CD14-positive monocyte (primary cell): Measurements from ENCODE around the gene ATP4A. TPM values are rescaled to one million over a fixed set of nuclear protein-coding genes. Genes with fewer than 3 reads are reported as not detected.
A peak's percentile ranks its signal among the peaks of the same experiment; 100 is the strongest.

Experiments
- DNase-seq, 3 donors: peaks; one replicate each; pipeline ENCODE4 v3.0.0-alpha.2; 2011 to 2022
- H2AFZ ChIP-seq: 2 replicates; pipeline ENCODE4 v1.6.0; 2012; ENCODE audit warnings: mild to moderate bottlenecking, low read depth, low read length, inconsistent platforms; ENCODE audit not compliant: insufficient read depth, poor library complexity, severe bottlenecking
- H3K27ac ChIP-seq, 2 donors: 1 replicate in 1 of 2; 2 replicates in 1 of 2; pipeline ENCODE4 v1.5.1; 2012 to 2013; ENCODE audit warnings: low read length in 2 of 2, control low read depth in 1 of 2, inconsistent platforms in 1 of 2, low read depth in 1 of 2, mild to moderate bottlenecking in 1 of 2
- H3K27me3 ChIP-seq, 2 donors: one replicate each; pipeline versions ENCODE4 v1.6.0 to v1.6.1; 2011 to 2013; ENCODE audit warnings: low read length in 2 of 2; ENCODE audit not compliant: control insufficient read depth in 2 of 2, insufficient read depth in 2 of 2
- H3K36me3 ChIP-seq, 2 donors: replicated peaks in 1 of 2; 1 replicate in 1 of 2; 2 replicates in 1 of 2; pipeline versions ENCODE4 v1.5.1 to v1.6.1; 2012 to 2013; ENCODE audit warnings: low read length in 2 of 2, control low read depth in 1 of 2, inconsistent platforms in 1 of 2, mild to moderate bottlenecking in 1 of 2; ENCODE audit not compliant: insufficient read depth in 2 of 2, control insufficient read depth in 1 of 2
- H3K4me1 ChIP-seq, 2 donors: 1 replicate in 1 of 2; 2 replicates in 1 of 2; pipeline versions ENCODE4 v1.5.1 to v1.6.1; 2012 to 2013; ENCODE audit warnings: low read length in 2 of 2, control low read depth in 1 of 2, inconsistent platforms in 1 of 2, mild to moderate bottlenecking in 1 of 2, moderate library complexity in 1 of 2; ENCODE audit not compliant: insufficient read depth in 2 of 2, control insufficient read depth in 1 of 2
- H3K4me2 ChIP-seq: replicated peaks from 2 replicates; pipeline ENCODE3; 2012; ENCODE audit warnings: low read length, moderate library complexity, mild to moderate bottlenecking; ENCODE audit not compliant: poor library complexity, severe bottlenecking; ENCODE audit errors: extremely low read depth
- H3K4me3 ChIP-seq, 3 experiments: fragments of 200-600 bp in 1 of 3; sonication (generic) in 1 of 3; replicated peaks in 1 of 3; 1 replicate in 2 of 3; 2 replicates in 1 of 3; pipeline ENCODE4 v1.5.1; 2011 to 2013; ENCODE audit warnings: low read length in 3 of 3, mild to moderate bottlenecking in 3 of 3, control low read depth in 2 of 3, low read depth in 2 of 3, inconsistent platforms in 1 of 3, moderate library complexity in 1 of 3
- H3K79me2 ChIP-seq: 2 replicates; pipeline ENCODE4 v1.6.0; 2012; ENCODE audit warnings: mild to moderate bottlenecking, control low read depth, inconsistent platforms, low read length, moderate library complexity; ENCODE audit not compliant: insufficient read depth
- H3K9ac ChIP-seq: 2 replicates; pipeline ENCODE4 v1.6.0; 2017; ENCODE audit warnings: low read length, mild to moderate bottlenecking; ENCODE audit not compliant: insufficient read depth, poor library complexity, severe bottlenecking
- H3K9me3 ChIP-seq, 2 donors: replicated peaks in 1 of 2; 1 replicate in 1 of 2; 2 replicates in 1 of 2; pipeline versions ENCODE4 v1.5.1 to v1.6.1; 2012 to 2013; ENCODE audit warnings: low read length in 2 of 2, control low read depth in 1 of 2; ENCODE audit not compliant: control insufficient read depth in 1 of 2, insufficient read depth in 1 of 2
- H4K20me1 ChIP-seq: 2 replicates; pipeline ENCODE4 v1.6.0; 2012; ENCODE audit warnings: mild to moderate bottlenecking, low read length, control low read depth, moderate library complexity; ENCODE audit not compliant: insufficient read depth
- H3K27ac Mint-ChIP-seq, 7 donors: one replicate each; pipeline ENCODE4 v1.8.0; 2020; ENCODE audit warnings: mild to moderate bottlenecking in 7 of 7, mixed read lengths in 7 of 7, moderate library complexity in 6 of 7, inconsistent platforms in 2 of 7
- H3K27me3 Mint-ChIP-seq, 3 donors: one replicate each; pipeline ENCODE4 v1.8.0; 2021 to 2022; ENCODE audit warnings: low read depth in 3 of 3, mild to moderate bottlenecking in 3 of 3, mixed read lengths in 3 of 3, moderate library complexity in 3 of 3, inconsistent platforms in 1 of 3
- H3K36me3 Mint-ChIP-seq, 2 donors: one replicate each; pipeline ENCODE4 v1.8.0; 2020; ENCODE audit warnings: mixed read lengths in 2 of 2, inconsistent platforms in 1 of 2, mild to moderate bottlenecking in 1 of 2
- H3K4me1 Mint-ChIP-seq: one replicate; pipeline ENCODE4 v1.8.0; 2020; ENCODE audit warnings: mild to moderate bottlenecking, mixed read lengths
- H3K4me3 Mint-ChIP-seq, 2 donors: one replicate each; pipeline ENCODE4 v1.8.0; 2020; ENCODE audit warnings: mild to moderate bottlenecking in 2 of 2, mixed read lengths in 2 of 2, moderate library complexity in 1 of 2
- H3K9me3 Mint-ChIP-seq, 7 donors: one replicate each; pipeline ENCODE4 v1.8.0; 2020 to 2022; ENCODE audit warnings: mixed read lengths in 7 of 7, mild to moderate bottlenecking in 6 of 7, moderate library complexity in 6 of 7, inconsistent platforms in 2 of 7
- WGBS: methylation state at CpG from one replicate; pipeline ENCODE4 v1.1.5; 2013; ENCODE audit warnings: missing lambda C conversion rate; ENCODE audit not compliant: insufficient coverage; 5-methylcytosine and 5-hydroxymethylcytosine counted together
- intact Hi-C, 2 donors: fragments of 100-400 bp; cut with micrococcal nuclease; formaldehyde crosslinking; loops; one replicate each; pipeline versions ENCODE4 v1.15.0 to v1.15.1; 2023
- polyA plus RNA-seq, 3 donors: library from polyadenylated mRNA; depleted of rRNA in 1 of 3; unstranded in 2 of 3; stranded (reverse) in 1 of 3; fragments of 300-500 nt in 2 of 3; fragments of >200 nt in 1 of 3; fragmentation: Illumina TruSeq in 2 of 3; gene quantifications; 1 replicate in 2 of 3; 2 replicates in 1 of 3; pipeline ENCODE4 v1.2.3, GENCODE V29; 2012 to 2021
- TF ChIP-seq, protein P1 (sequence below): fragments of 200-600 bp; IDR thresholded peaks from one replicate; pipeline ENCODE4 v1.8.0; 2022; ENCODE audit warnings: antibody characterized with exemption, mild to moderate bottlenecking

Gene ATP4A
- polyA plus RNA-seq, 3 donors, result not detected

DNA sequence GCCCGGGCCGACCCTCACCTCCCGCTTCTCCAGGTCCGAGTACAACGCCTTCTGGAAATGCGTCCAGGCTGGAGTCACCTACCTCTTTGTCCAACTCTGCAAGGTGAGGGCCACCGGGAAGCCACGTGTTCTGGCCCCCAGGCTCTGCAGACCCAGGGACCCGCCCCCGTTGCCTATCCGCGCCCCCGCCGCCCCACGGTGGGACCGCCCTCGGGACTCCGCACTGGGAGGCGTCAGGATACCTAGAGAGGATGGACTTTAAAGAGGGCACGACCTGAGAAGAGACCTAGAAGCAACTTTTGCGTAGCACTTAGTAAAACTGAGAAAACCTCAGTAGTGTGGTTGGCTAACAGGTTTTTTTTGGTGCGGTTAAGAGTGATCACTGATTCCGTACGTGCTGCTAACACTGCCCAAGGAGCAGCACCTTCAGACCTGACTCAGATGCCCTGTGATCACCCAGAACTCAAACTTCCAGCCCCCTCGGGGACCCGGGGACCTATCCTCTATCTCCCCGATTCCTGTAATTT, 17.5 kb downstream of the ATP4A start:
- H3K9ac ChIP-seq, result peak overlapping the region; percentile 90
- H3K36me3 ChIP-seq, result peaks cover 4 to 9% of the 10 kb centered on the region in 2 donors
- Mint-ChIP-seq H3K27ac (peak overlapping the region in 6 of 7 donors; percentile 12 to 86 (median 65)), H3K36me3 (peaks cover 25 to 26% of the 10 kb centered on the region in 2 donors), H3K4me3 (peak overlapping the region; percentile 87 to 90), H3K4me1 (peaks cover 30% of the 10 kb centered on the region), H3K9me3 (no peaks in the 10 kb centered on the region), H3K27me3 (peaks cover 0 to 1% (median 0%) of the 10 kb centered on the region in 3 donors)
- DNase-seq, result no peak
- peaks cover 8% of the 10 kb centered on the region for H3K79me2 ChIP-seq
- no peaks in the 10 kb centered on the region for H3K27me3 ChIP-seq
- peak overlapping the region; percentile 81 to 90 (median 83) for H3K4me3 ChIP-seq
- no peaks in the 10 kb centered on the region for H3K9me3 ChIP-seq
- peaks cover 4% of the 10 kb centered on the region for H4K20me1 ChIP-seq
- intact Hi-C loops, result loop anchor here in 1 of 2 donors (5.0 kb wide), 1 partner anchor 171 kb away; the partner anchor contains the start of gene KMT2B
- H3K4me2 ChIP-seq, result peak overlapping the region; percentile 96
- under 1% methylated on average over 23 of the region's 27 CpGs for WGBS
- H2AFZ ChIP-seq, result peak overlapping the region; percentile 94
- peak overlapping the region; percentile 4 to 88 for H3K27ac ChIP-seq
- TF ChIP-seq, protein P1, sequence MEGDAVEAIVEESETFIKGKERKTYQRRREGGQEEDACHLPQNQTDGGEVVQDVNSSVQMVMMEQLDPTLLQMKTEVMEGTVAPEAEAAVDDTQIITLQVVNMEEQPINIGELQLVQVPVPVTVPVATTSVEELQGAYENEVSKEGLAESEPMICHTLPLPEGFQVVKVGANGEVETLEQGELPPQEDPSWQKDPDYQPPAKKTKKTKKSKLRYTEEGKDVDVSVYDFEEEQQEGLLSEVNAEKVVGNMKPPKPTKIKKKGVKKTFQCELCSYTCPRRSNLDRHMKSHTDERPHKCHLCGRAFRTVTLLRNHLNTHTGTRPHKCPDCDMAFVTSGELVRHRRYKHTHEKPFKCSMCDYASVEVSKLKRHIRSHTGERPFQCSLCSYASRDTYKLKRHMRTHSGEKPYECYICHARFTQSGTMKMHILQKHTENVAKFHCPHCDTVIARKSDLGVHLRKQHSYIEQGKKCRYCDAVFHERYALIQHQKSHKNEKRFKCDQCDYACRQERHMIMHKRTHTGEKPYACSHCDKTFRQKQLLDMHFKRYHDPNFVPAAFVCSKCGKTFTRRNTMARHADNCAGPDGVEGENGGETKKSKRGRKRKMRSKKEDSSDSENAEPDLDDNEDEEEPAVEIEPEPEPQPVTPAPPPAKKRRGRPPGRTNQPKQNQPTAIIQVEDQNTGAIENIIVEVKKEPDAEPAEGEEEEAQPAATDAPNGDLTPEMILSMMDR, result no peak
- peaks cover 21 to 28% of the 10 kb centered on the region in 2 donors for H3K4me1 ChIP-seq

DNA sequence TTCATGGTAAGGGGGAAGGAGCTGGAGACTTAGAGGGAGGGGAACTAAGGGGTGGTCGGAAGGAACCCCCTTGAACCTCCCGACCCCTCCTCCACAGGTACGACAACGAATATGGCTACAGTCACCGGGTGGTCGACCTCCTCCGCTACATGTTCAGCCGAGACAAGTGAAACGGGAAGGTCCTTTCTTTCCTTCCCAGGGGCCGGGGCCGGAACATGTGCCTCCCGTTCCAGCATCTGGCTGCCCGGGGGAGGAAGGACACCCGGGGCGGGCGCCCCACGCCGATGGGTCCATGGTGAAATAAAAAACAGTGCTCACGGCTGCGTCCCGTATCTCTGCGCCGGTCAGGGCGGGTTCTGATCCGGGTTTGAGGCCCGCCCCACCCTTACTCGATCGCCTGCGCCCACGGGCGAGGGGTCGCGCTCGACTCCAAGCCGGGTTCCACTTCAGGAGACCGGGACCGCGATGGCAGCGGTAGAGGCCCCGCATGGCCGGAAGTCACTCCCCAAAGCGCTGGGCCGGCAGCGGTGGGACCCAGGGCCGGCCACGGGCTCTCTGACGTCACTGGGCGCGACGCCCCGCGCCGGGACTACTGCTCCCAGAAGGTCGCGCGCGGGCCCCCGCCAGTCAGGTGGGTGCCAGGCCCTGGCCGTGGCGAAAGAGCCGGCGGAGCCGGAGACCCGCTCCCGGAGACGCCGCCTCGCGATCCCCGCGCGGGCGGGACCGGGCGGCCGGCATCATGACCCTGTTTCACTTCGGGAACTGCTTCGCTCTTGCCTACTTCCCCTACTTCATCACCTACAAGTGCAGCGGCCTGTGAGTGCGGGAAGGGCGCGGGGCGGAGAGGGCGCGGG, 18.2 kb downstream of the ATP4A start, which contains the start of gene TMEM147:
TSS of gene TMEM147 (plus strand) at position 626 of the 854 bp plus-strand sequence. CDS start at position 740, 114 bp downstream.
- TF ChIP-seq, protein P1, result no peak
- H2AFZ ChIP-seq, result peak within 1 kb of the TSS; percentile 94
- peak within 1 kb of the TSS; percentile 90 for H3K9ac ChIP-seq
- no peaks in the 10 kb centered on the region for H3K27me3 ChIP-seq
- H3K4me3 Mint-ChIP-seq, result peak within 1 kb of the TSS; percentile 87 to 93
- peaks cover 4 to 9% of the 10 kb centered on the region in 2 donors for H3K36me3 ChIP-seq
- intact Hi-C loops, result loop anchor here in 1 of 2 donors (5.0 kb wide), 1 partner anchor 172 kb away; the partner anchor contains the start of gene KMT2B
- H3K4me3 ChIP-seq, result peak within 1 kb of the TSS; percentile 81 to 90 (median 83)
- H3K27ac Mint-ChIP-seq, result peak within 1 kb of the TSS; percentile 68 to 92 (median 77)
- WGBS, result under 1% methylated on average over 83 of the region's 85 CpGs
- H3K4me1 Mint-ChIP-seq, result peaks cover 30% of the 10 kb centered on the region
- peak; percentile 69 to 83 (median 82) for DNase-seq
- no peaks in the 10 kb centered on the region for H3K9me3 ChIP-seq
- peaks cover 0 to 2% (median 0%) of the 10 kb centered on the region in 3 donors for H3K27me3 Mint-ChIP-seq
- no peaks in the 10 kb centered on the region for H3K9me3 Mint-ChIP-seq
- peak within 1 kb of the TSS; percentile 96 for H3K4me2 ChIP-seq
- peaks cover 8% of the 10 kb centered on the region for H3K79me2 ChIP-seq
- H3K27ac ChIP-seq, result peak within 1 kb of the TSS; percentile 71 to 88
- peaks cover 4% of the 10 kb centered on the region for H4K20me1 ChIP-seq
- H3K4me1 ChIP-seq, result peaks cover 21 to 28% of the 10 kb centered on the region in 2 donors
- H3K36me3 Mint-ChIP-seq, result peaks cover 19 to 23% of the 10 kb centered on the region in 2 donors
